WI38 (cell line): Measurements from ENCODE around the gene SIL1.

ENCODE experiments used
- H3K4me3 ChIP-seq: 2 replicates; pipeline ENCODE4 v1.5.1; 2011; ENCODE audit warnings: low read depth, mild to moderate bottlenecking, control low read depth, low read length
- TF ChIP-seq, protein P1 (sequence below): IDR thresholded peaks from 2 replicates; pipeline ENCODE4 v1.5.1; 2012; ENCODE audit warnings: low read depth, mild to moderate bottlenecking, control low read depth, low read length

Gene SIL1

DNA sequence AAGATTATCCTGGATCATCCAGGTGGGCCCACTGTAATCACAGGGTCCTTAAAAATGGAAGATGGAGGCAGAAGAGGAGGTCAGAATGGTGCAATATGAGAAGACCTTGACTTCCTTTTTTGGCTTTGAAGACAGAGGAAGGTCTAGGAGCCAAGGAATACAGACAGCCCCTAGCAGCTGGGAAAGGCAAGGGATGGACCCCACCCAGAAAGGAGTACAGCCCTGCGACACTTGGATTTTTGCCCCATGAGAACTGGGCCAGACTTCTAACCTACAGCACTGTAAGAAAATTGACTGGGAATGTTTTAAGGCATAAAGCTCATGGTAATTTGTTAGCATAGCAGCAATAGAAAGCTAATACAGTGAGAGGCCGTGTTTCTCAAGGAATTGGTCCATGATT, 256.1 kb downstream of the SIL1 start:
- H3K4me3 ChIP-seq = no peak overlapping the region
- TF ChIP-seq, protein P1, sequence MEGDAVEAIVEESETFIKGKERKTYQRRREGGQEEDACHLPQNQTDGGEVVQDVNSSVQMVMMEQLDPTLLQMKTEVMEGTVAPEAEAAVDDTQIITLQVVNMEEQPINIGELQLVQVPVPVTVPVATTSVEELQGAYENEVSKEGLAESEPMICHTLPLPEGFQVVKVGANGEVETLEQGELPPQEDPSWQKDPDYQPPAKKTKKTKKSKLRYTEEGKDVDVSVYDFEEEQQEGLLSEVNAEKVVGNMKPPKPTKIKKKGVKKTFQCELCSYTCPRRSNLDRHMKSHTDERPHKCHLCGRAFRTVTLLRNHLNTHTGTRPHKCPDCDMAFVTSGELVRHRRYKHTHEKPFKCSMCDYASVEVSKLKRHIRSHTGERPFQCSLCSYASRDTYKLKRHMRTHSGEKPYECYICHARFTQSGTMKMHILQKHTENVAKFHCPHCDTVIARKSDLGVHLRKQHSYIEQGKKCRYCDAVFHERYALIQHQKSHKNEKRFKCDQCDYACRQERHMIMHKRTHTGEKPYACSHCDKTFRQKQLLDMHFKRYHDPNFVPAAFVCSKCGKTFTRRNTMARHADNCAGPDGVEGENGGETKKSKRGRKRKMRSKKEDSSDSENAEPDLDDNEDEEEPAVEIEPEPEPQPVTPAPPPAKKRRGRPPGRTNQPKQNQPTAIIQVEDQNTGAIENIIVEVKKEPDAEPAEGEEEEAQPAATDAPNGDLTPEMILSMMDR = no peak

DNA sequence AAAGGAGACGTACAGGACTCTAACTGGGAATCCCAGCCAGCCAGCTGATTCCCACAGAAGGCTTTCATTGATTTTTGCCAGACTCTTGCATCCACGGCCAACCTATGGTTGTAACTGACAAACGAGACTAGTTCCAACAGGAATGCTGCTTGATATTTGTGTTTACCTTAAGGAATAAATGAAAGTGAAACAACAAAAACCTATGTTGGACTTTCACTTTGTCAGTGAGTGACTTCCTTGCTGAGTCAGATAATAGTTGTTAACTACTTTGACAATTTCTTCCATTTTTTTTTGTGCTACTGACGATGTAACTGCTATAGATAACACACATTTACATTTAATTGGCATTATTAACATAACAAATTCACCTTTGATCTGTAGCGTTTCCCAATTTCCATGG, 259.6 kb downstream of the SIL1 start:
- TF ChIP-seq, protein P1 = no peak
- H3K4me3 ChIP-seq = no peak overlapping the region

DNA sequence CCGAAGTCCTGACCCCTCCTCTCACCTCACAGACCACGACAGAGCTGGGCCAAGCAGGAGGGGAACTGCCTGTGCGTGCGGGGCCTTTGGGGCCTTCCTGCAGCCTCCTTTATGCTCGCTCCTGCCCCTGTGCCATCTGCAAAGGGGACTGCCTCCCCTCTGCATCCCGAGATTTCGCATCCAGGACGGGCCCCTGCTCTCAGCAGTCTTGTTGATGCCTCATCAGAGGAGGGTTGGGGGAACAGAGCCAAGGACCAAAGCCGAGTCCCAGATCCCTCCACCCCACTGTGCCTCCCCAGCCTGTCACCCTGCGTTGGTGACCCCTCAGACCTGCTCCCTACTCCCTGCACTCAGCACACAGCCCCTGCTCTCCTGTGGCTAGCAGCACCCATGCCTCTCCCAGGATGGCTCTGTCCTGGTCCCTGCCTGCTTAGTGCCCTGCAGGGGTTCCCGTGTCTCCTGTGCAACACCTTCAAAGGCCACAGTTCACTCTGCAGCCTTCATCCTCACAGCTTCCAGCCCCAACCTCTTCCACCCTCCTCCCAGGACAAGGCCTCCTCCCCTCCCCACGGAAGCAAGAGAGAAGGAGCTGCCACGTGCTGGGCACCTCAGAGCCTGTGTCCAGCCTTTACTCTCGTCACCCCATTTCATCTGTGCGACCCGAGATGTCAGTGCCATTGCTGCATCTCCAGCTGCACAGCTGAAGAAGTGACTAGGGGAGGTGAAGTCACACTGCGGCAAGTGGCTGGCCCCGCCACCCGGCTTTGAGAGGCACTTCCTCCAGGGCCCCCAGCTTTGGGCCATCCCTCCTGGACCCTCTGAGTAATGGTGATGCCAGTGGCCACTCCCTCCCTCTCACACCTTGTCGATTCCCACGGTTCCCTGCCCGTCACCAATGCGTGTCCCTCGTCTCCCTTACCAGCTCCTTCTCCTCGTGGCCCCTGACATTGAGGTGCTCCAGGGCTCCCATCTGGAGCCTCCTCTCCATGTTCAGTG, 260.5 kb downstream of the SIL1 start:
- H3K4me3 ChIP-seq = no peak overlapping the region
- TF ChIP-seq, protein P1 = no peak

DNA sequence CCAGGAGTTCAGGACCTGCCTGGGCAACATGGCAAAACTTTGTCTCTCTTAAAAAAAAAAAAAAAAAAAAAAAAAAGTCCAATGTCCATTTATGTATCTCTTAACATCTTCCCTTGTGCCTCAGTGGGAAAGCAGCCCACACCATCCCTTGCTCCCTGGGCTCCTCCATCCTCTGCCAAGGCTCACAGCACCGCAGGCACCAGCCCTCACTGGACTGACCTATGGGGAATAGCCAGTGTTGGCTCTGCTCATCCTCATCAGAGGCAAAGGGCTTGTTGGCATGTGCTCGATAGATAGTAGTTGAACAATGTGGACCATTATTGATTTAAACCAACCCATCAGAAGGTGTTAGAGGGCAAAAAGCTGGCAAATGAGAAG, 261.2 kb downstream of the SIL1 start:
- H3K4me3 ChIP-seq = no peak overlapping the region
- TF ChIP-seq, protein P1 = no peak

DNA sequence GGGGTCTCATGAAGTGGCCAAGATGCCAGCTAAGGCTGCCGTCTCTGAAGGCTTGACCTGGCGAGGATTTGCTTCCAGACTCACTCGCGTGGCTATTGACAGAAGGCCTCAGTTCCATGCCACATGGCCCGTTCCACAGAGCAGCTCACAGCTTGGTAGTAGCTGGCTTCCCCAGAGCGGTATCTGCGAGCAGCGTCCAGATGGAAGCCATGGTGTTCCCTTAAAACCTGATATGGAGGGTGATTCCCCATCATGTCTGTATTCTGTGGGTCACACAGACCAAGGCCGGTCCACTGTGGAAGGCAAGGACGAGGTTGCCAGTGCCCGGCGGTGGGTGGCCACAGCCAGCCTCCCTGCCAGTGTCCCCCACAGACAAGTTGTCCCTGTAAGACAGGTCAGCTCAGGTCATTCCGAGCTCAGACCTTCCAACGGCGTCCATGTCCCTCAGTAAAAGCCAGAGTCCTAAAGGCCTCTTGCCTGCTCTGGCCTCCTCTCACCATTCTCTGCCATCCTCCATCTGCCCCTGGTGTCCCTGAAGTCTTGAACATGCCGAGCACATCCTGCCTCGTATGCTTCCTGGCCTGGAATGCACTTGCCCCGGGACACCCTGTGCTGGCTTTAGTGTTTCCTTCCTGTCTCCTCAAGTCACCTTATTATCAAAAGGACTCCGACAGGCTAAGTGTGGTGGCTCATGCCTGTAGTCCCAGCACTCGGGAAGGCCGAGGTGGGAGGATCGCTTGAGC, 261.8 kb downstream of the SIL1 start:
- TF ChIP-seq, protein P1 = no peak

DNA sequence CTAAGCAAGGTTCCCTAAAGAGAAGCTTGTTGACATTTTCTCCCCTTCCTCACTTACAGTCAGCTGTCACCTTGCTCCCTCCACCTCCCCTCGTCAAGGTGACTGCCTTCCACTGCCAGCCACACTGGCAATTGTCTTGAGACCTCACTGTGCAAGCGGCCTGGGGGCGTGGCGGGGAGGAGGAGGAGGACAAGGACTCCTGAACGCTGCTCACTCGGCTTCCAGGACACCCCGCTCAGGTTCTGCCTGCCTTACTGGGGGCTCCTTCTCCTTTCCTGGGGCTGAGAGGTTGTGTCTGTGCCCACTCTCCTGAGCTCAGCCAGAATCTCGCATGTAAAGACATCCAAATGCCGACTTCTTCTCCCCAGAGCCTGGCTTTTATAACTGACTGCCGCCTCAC, 262.7 kb downstream of the SIL1 start:
- TF ChIP-seq, protein P1 = no peak
- H3K4me3 ChIP-seq = no peak overlapping the region

More for the DNA sequence above, 261.8 kb downstream of the SIL1 start:
- no peak overlapping the region for H3K4me3 ChIP-seq

DNA sequence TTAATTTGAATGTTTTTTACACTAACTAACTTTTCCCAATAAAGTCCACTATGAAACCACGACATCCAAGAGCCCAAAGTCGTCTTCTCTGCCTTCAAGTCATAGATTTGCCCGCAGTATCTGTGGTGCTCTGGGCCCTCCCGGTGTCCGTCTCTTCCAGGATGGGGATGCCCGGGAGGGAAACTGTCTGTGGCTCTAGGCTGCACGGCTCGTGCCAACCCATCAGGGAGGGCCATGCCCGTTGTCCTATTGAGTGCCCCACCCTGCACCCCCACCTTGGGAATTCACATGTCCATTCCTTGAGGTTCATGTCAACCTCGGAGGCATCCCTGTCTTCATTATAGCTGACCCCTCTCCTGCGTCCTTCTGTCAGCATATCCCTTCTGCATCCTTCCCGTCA, 263.2 kb downstream of the SIL1 start:
- TF ChIP-seq, protein P1 = no peak
- no peak overlapping the region for H3K4me3 ChIP-seq
